Stimulated activated memory B cell treated with anti-CD40 and anti-IgM and Interleukin-4, amounts not matched to agents 10 μg/mL and 1 μg/mL and 100 μg/mL, for 72 hours (primary cell): Measurements from ENCODE around the gene PRR30.
"Not testable (repeated sequence)": the region's sequence is repeated elsewhere in the genome, so short reads cannot be mapped to it uniquely, and the experiment has no call there.

ENCODE experiments used
- ATAC-seq: fragments of 150-1000 bp; cut with Tn5 transposase; 2 replicates; pipeline ENCODE4 v1.10.0; 2021
- H3K27ac Mint-ChIP-seq: one replicate; pipeline ENCODE4 v1.8.0; 2022; ENCODE audit warnings: mild to moderate bottlenecking, mixed read lengths
- H3K27me3 Mint-ChIP-seq: one replicate; pipeline ENCODE4 v1.8.0; 2022; ENCODE audit warnings: mixed read lengths
- H3K36me3 Mint-ChIP-seq: one replicate; pipeline ENCODE4 v1.8.0; 2022; ENCODE audit warnings: mixed read lengths
- H3K4me1 Mint-ChIP-seq: one replicate; pipeline ENCODE4 v1.8.0; 2022; ENCODE audit warnings: mixed read lengths
- H3K4me3 Mint-ChIP-seq: one replicate; pipeline ENCODE4 v1.8.0; 2022; ENCODE audit warnings: mild to moderate bottlenecking, moderate library complexity, mixed read lengths
- H3K9me3 Mint-ChIP-seq: one replicate; pipeline ENCODE4 v1.8.0; 2022; ENCODE audit warnings: mixed read lengths

The PRR30 gene

DNA sequence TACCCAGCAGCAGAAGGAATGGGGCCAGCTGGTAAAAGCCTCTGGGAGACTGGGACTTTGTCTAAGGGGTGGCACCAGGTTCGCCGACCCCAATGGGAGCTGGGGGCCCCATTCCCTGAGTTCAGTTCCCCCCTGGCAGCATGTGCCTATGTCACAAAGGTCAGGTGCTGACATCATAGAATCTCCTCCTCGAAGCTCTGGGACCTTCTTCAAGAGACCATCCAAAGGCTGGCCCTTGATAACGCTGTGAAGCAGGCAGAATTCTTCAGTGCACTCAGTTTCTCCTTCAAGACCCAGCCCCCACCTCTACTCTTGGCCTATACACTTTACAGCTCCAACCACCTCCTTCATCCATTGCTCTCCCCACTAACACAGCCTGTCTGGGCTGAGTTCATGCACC is at the start of gene PRR30:
Gene PRR30 (minus strand): TSS at position 101 of the 400 bp plus-strand sequence. CDS start 1,081 bp downstream, outside the sequence.
- Mint-ChIP-seq H3K36me3 (no peaks in the 10 kb centered on the region), H3K4me1 (no peaks in the 10 kb centered on the region), H3K9me3 (peaks cover 3% of the 10 kb centered on the region), H3K4me3 (no peak within 1 kb of the TSS), H3K27me3 (peaks cover 16% of the 10 kb centered on the region), H3K27ac (no peak within 1 kb of the TSS)
- no peak for ATAC-seq

- Mint-ChIP-seq H3K4me1 (no peaks in the 10 kb centered on the region), H3K27me3 (peaks cover 22% of the 10 kb centered on the region), H3K36me3 (no peaks in the 10 kb centered on the region), H3K9me3 (no peaks in the 10 kb centered on the region), H3K4me3 (no peak overlapping the region), H3K27ac (no peak overlapping the region)
- no peak for ATAC-seq
These were observed 47.6 kb upstream of the PRR30 start for GRCh38 chr2:27186613-27187345.

DNA sequence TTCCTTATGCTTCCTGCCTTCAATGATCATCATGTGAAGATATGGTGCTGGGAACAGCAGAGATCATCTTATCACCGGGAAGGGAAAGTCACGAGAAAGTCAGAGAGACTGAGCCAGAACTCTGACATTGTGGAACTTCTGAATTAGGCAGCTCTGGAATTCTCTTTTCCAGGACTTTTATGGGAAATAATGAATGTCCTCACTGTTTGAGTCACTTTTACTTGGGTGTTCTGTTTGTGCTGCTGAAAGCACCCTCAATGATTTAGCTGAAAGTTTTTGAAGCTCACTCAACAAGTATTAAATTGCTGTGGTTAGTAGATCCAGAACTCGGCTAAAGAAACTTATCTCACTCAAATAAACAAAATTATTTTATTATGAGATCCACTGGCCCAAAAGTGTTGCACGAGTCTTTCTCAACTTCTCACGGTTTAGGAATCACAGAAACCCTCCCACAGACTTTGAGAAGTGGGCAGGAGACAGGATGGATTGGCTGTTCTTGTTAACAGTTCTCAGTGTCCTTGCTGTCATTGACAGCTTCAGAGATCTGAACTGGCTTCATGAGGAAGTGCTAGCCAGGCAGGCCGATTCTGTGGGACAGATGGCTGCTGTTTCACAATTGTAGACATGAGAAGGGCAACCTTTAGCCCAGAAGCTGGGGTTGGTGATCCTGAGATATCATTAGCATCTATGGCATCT is 46.3 kb upstream of the PRR30 start:
- no peaks in the 10 kb centered on the region for H3K36me3 Mint-ChIP-seq
- ATAC-seq: no peak
- H3K4me3 Mint-ChIP-seq: no peak overlapping the region
- H3K27me3 Mint-ChIP-seq: peaks cover 35% of the 10 kb centered on the region
- no peaks in the 10 kb centered on the region for H3K4me1 Mint-ChIP-seq
- H3K9me3 Mint-ChIP-seq: no peaks in the 10 kb centered on the region
- no peak overlapping the region for H3K27ac Mint-ChIP-seq

DNA sequence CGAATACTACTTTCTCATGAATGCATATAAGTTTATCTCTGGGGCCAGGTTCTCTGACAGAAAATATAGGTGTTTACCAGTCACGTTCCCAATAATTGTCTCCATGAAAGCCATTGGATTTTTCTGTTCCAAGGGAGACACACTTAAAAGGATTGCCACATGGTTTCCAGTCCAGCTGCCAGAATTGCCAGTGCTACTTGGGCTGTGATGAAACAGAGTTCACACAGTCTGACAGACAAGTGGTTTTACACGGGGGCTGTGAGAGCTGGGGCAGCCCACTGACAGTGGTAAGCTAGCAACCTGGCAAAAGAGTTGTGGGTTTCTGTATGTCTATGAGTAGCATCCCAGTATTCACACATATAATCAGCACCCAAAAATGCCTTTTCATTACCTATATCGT is 44.9 kb upstream of the PRR30 start:
- ATAC-seq: no peak
- H3K27ac Mint-ChIP-seq: no peak overlapping the region
- peaks cover 46% of the 10 kb centered on the region for H3K27me3 Mint-ChIP-seq
- H3K9me3 Mint-ChIP-seq: no peaks in the 10 kb centered on the region
- no peaks in the 10 kb centered on the region for H3K4me1 Mint-ChIP-seq
- H3K4me3 Mint-ChIP-seq: no peak overlapping the region
- H3K36me3 Mint-ChIP-seq: no peaks in the 10 kb centered on the region

DNA sequence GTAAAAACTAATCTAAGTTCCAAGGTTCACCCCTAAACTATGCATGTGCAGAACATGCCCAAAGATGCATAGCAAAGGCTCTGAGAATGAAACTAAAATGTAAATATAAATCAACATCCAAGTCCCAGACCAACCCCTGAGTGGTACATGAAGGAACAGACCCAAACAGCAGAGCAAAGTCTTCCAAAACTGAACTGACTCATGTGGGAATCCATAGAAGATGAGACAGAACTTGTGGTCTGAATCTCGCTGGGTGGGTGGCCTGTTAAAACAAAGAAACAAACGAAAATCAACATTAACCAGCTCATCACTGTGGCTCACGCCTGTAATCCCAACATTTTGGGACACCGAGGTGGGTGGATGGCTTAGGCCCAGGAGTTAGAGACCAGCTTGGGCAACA is 43.1 kb upstream of the PRR30 start:
- ATAC-seq: no peak
- no peak overlapping the region for H3K4me3 Mint-ChIP-seq
- H3K9me3 Mint-ChIP-seq: no peaks in the 10 kb centered on the region
- H3K4me1 Mint-ChIP-seq: no peaks in the 10 kb centered on the region
- H3K36me3 Mint-ChIP-seq: no peaks in the 10 kb centered on the region
- peaks cover 49% of the 10 kb centered on the region for H3K27me3 Mint-ChIP-seq
- H3K27ac Mint-ChIP-seq: no peak overlapping the region

DNA sequence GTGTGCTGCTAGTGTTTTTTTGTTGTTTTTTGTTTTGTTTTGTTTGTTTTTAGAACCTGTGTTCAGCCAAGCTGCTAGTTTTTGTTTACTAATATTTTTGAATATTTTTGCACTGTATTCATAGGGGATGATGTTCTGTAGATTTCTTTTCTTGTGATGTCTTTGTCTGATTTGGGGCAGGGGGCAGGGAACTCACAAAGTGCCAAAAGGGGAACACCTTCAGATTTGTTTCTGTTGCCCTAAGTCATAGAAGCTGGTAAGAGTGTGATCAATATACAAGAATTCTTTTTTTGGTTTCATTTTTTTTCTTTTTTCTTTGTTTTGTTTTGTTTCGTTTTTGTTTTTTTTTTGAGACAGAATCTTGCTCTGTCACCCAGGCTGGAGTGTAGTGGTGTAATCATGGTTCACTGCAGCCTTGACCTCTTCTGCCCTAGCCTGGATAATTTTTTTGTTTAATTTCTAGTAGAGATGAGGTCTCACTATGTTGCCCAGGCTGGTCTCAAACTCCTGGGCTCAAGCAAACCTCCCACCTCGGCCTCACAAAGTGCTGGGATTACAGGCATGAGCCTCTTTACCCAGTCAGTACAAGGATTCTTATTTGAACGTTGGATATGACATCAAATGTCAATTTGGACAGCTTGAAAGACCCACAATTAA is 40.3 kb upstream of the PRR30 start:
- no peaks in the 10 kb centered on the region for H3K9me3 Mint-ChIP-seq
- no peak overlapping the region for H3K27ac Mint-ChIP-seq
- H3K4me3 Mint-ChIP-seq: no peak overlapping the region
- peaks cover 49% of the 10 kb centered on the region for H3K27me3 Mint-ChIP-seq
- ATAC-seq: no peak
- no peaks in the 10 kb centered on the region for H3K4me1 Mint-ChIP-seq
- no peaks in the 10 kb centered on the region for H3K36me3 Mint-ChIP-seq

GRCh38 chr2:27178469-27178868 is 39.3 kb upstream of the PRR30 start:
- Mint-ChIP-seq H3K27ac (no peak overlapping the region), H3K4me3 (no peak overlapping the region), H3K9me3 (no peaks in the 10 kb centered on the region), H3K27me3 (peaks cover 44% of the 10 kb centered on the region), H3K4me1 (no peaks in the 10 kb centered on the region), H3K36me3 (no peaks in the 10 kb centered on the region)
- no peak for ATAC-seq

DNA sequence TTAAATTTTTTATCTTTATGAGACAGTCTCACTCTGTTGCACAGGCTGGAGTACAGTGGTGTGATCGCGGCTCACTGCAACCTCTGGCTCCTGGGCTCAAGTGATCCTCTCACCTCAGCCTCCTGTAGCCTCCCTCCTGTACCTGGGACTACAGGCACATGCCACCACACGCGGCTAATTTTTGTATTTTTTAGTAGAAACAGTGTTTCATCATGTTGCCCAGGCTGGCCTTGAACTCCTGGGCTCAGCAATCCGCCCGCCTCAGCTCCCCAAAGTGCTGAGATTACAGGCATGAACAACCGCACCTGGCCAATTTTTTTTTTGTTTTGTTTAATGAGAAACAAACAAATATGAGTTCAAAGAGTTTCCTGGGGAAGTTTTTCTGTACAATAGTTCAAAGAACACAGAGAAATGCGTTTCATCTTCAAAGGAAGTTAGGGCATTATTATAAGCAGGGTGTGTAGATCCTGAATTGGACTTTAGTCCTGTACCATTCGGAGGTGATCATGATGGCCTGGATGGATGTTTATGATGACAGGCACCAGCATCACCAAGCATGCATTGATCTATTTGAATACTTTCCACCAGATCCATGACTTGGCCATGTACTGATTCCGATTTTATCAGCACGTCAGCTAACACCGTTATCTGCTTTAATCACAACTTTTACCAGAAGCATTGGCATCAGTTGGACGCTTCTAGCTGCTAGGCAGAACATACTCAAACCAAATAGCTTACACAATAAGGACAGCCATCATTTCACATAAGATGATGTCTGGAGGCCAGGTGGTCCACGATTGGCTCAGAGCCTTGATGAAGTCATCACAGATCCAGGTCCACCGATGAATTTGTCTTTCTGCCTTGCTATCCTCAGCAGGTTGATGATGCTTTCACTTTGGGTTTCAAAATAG is 38.5 kb upstream of the PRR30 start:
- Mint-ChIP-seq H3K9me3 (no peaks in the 10 kb centered on the region), H3K27ac (no peak overlapping the region), H3K4me1 (no peaks in the 10 kb centered on the region), H3K36me3 (no peaks in the 10 kb centered on the region), H3K4me3 (no peak overlapping the region), H3K27me3 (peaks cover 36% of the 10 kb centered on the region)
- no peak for ATAC-seq

GRCh38 chr2:27175781-27176180 is 36.6 kb upstream of the PRR30 start:
- H3K9me3 Mint-ChIP-seq, H3K36me3 Mint-ChIP-seq, ATAC-seq, H3K27ac Mint-ChIP-seq, H3K4me1 Mint-ChIP-seq, H3K4me3 Mint-ChIP-seq: not testable (repeated sequence)
- H3K27me3 Mint-ChIP-seq: peaks cover 17% of the 10 kb centered on the region

- Mint-ChIP-seq H3K36me3 (no peaks in the 10 kb centered on the region), H3K4me1 (peaks cover 11% of the 10 kb centered on the region), H3K27ac (no peak overlapping the region), H3K9me3 (no peaks in the 10 kb centered on the region), H3K27me3 (peaks cover 13% of the 10 kb centered on the region), H3K4me3 (no peak overlapping the region)
- ATAC-seq: no peak
These were observed 36.1 kb upstream of the PRR30 start for GRCh38 chr2:27175330-27175729.

DNA sequence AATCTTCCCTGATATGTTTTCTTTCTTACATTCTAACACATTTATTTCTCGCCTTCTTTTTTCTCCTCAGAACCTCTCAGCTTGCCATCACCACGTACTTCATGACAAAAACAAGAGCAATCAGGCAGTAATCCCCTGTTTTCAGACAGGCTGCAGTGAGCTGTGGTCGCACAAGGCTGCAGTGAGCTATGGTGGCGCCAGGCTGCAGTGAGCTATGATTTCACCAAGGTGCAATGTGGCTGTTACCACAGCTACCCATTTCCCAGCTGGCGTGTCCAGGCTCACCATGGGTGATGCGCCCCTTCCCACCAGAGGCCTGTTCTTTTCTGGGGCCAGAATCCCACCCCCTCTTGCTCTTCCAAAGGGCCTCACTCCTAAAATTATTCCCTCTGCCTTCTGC is 35.4 kb upstream of the PRR30 start:
- Mint-ChIP-seq H3K9me3 (no peaks in the 10 kb centered on the region), H3K36me3 (no peaks in the 10 kb centered on the region), H3K27me3 (peaks cover 9% of the 10 kb centered on the region), H3K27ac (no peak overlapping the region), H3K4me3 (no peak overlapping the region), H3K4me1 (peaks cover 16% of the 10 kb centered on the region)
- ATAC-seq: no peak

DNA sequence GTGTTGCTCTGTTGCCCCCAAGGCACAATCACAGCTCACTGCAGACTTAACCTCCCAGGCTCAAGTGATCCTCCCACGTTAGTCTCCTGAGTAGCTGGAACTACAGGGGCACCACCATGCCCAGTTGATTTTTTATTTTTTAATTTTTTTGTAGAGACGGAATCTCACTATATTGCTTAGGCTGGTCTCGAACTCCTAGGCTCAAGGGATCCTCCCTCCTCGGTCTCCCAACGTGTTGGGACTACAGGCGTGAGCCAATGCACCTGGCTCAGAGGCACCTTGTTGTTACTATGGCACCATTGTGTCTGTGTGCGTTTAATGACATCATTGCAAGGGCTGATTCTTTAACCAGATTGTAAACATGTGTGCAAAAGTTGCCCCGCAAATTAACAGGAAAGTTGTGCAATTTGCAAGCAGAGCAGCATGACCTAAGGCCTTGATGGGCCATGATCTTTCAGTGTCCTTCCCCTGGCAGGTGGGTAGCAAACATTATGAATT is 32.2 kb upstream of the PRR30 start:
- H3K27me3 Mint-ChIP-seq: peaks cover 14% of the 10 kb centered on the region
- H3K9me3 Mint-ChIP-seq: no peaks in the 10 kb centered on the region
- H3K4me1 Mint-ChIP-seq: peaks cover 16% of the 10 kb centered on the region
- no peaks in the 10 kb centered on the region for H3K36me3 Mint-ChIP-seq
- H3K4me3 Mint-ChIP-seq: no peak overlapping the region
- ATAC-seq: no peak
- H3K27ac Mint-ChIP-seq: no peak overlapping the region

DNA sequence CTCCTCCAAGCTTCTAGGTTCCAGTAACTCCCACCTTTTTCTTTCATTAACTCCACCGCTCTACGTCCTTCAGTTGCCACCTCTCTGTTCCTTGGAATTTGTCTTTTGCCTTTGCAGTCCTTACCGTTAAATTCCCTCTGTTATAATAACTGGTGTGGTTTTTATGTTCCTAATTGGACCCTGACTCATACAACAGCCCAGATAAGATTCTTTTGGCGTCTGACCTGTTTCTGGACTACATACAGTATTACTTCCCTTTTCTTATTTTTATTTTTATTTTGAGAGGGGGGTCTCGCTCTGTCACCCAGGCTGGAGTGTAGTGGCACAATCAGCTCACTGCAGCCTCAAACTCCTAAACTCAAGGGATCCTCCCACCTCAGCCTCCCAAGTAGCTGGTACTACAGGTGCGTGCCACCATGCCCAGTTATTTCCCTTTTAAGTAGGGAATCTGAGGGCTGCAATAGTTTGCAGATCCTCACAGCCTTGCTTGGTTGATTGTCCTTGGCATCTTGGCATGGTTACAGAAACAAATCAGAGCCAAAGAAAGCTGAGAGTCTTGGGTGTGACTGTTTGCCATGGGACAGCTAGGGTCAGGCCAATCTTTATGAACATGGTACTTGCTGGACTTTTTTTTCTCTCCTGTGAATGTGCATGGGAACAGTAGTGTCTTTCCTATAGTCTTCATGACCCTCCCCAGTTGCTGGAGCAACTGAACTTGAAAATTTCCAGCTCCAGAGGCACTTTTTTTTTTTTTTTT is 31.5 kb upstream of the PRR30 start:
- peaks cover 14% of the 10 kb centered on the region for H3K27me3 Mint-ChIP-seq
- H3K36me3 Mint-ChIP-seq: no peaks in the 10 kb centered on the region
- ATAC-seq: peak; percentile 64
- no peak overlapping the region for H3K27ac Mint-ChIP-seq
- H3K4me1 Mint-ChIP-seq: peaks cover 16% of the 10 kb centered on the region
- no peaks in the 10 kb centered on the region for H3K9me3 Mint-ChIP-seq
- H3K4me3 Mint-ChIP-seq: no peak overlapping the region

DNA sequence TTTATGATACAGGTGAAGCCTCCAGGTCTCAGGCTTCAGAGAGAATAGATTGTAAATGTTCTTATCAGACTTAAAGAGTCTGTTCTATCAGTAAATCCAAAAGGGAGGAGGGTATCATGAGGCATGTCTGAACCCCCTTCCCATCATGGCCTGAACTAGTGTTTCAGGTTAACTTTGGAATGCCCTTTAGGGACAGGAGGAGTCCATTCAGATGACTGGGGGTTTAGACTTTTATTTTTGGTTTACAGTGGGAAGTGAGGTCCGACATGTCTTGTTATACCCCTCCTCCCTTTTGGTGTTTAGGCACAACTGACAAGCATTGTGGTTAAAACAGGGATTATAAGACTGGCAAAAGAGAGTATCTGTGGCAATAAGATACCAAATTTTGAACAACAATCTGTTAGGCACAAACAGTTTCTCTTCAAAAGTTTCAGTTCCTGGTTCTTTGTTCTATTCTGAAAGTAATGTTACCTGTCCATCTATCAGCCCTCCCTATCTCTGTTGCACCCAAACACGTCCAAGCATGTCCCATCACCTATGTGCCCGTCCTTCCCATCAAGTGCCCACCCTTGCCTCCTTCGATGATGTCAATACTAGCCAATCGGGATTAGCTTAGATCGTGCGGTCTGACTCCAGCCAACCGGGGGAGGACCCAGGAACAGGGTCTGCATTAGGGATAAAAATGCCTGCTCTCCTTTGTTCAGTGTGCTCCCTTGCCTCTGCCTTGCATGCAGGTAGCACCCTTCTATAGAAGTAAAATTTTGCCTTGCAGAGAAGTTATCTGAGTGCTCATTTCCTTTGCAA is 26.0 kb upstream of the PRR30 start:
- H3K9me3 Mint-ChIP-seq: no peaks in the 10 kb centered on the region
- no peak for ATAC-seq
- no peaks in the 10 kb centered on the region for H3K36me3 Mint-ChIP-seq
- peaks cover 14% of the 10 kb centered on the region for H3K27me3 Mint-ChIP-seq
- H3K4me3 Mint-ChIP-seq: no peak overlapping the region
- H3K27ac Mint-ChIP-seq: peak overlapping the region; percentile 25
- H3K4me1 Mint-ChIP-seq: peaks cover 20% of the 10 kb centered on the region
